GM12878 (cell line): ENCODE data around the gene RAD54L2. TPM values are rescaled to one million over a fixed set of nuclear protein-coding genes. Genes with fewer than 3 reads are reported as not detected.

Source experiments
- ATAC-seq: fragments of 200-7000 bp; cut with Tn5 transposase; 3 replicates; pipeline ENCODE4 v1.9.1; 2020; ENCODE audit warnings: mild to moderate bottlenecking, moderate library complexity
- BruUV-seq: library from RNA; stranded (reverse); fragments of 400-500 nt; replicated peaks from 2 replicates; lab custom pipeline; 2021; lab: Mats Ljungman, UMichigan
- CTCF ChIA-PET: fragments of 300-600 bp; sonication (Branson Sonifier 250); formaldehyde crosslinking; extraction: SDS; loops from one replicate; lab custom pipeline; 2021; ENCODE audit warnings: inconsistent platforms; lab: Yijun Ruan, JAX
- POLR2A ChIA-PET: fragments of 350-600 bp; formaldehyde crosslinking; extraction: SDS; loops from one replicate; lab custom pipeline; 2021; ENCODE audit warnings: inconsistent platforms; lab: Charles Lee
- RAD21 ChIA-PET: fragments of 300-600 bp; sonication (Branson Sonifier 250); formaldehyde crosslinking; loops from one replicate; lab custom pipeline; 2023; ENCODE audit warnings: antibody characterized with exemption; ENCODE audit not compliant: unreplicated experiment; lab: Charles Lee
- SMC1A ChIA-PET: fragments of 300-600 bp; sonication (Branson Sonifier 250); formaldehyde crosslinking; loops from one replicate; lab custom pipeline; 2023; ENCODE audit not compliant: unreplicated experiment, uncharacterized antibody; lab: Charles Lee
- DNase-seq: peaks from one replicate; pipeline ENCODE4 v3.0.0-alpha.2; 2011; ENCODE audit warnings: low read depth, low spot score
- FAIRE-seq: peaks from 3 replicates; lab custom pipeline; 2011; peaks lifted over from hg19 to GRCh38; lab: Jason Lieb, UNC
- H2AFZ ChIP-seq: 2 replicates; pipeline ENCODE4 v1.6.0; 2011; ENCODE audit warnings: low read depth, low read length, control low read depth; ENCODE audit not compliant: control insufficient read depth
- H3K27ac ChIP-seq: 2 replicates; pipeline ENCODE4 v1.5.1; 2011; ENCODE audit warnings: control low read depth; ENCODE audit not compliant: control insufficient read depth, insufficient read depth
- H3K27me3 ChIP-seq, 2 experiments: replicated peaks in 1 of 2; 2 replicates each; pipeline versions ENCODE4 v1.6.0 to v1.6.1; 2011; ENCODE audit warnings: low read length in 1 of 2; ENCODE audit not compliant: control insufficient read depth in 2 of 2, insufficient read depth in 2 of 2
- H3K36me3 ChIP-seq, 2 experiments: 2 replicates each; pipeline ENCODE4 v1.5.1; 2011; ENCODE audit warnings: low read length in 1 of 2; ENCODE audit not compliant: control insufficient read depth in 2 of 2, insufficient read depth in 2 of 2
- H3K4me1 ChIP-seq: 2 replicates; pipeline ENCODE4 v1.6.1; 2011; ENCODE audit warnings: mild to moderate bottlenecking, low read length, moderate library complexity, mixed read lengths; ENCODE audit not compliant: control insufficient read depth, insufficient read depth
- H3K4me2 ChIP-seq: 2 replicates; pipeline ENCODE4 v1.6.0; 2011; ENCODE audit warnings: control low read depth; ENCODE audit not compliant: control insufficient read depth, insufficient read depth
- H3K4me3 ChIP-seq: fragments of 200-600 bp; sonication (generic); 2 replicates; pipeline ENCODE4 v1.5.1; 2016
- H3K79me2 ChIP-seq: 2 replicates; pipeline ENCODE4 v1.6.0; 2011; ENCODE audit warnings: low read length; ENCODE audit not compliant: control insufficient read depth, insufficient read depth
- H3K9ac ChIP-seq: 2 replicates; pipeline ENCODE4 v1.8.0; 2011; ENCODE audit warnings: low read length, control low read depth, mixed read lengths; ENCODE audit not compliant: control insufficient read depth, insufficient read depth
- H3K9me3 ChIP-seq: replicated peaks from 3 replicates; pipeline ENCODE4 v1.5.1; 2011; ENCODE audit warnings: mild to moderate bottlenecking, low read length; ENCODE audit not compliant: control insufficient read depth, insufficient read depth
- H4K20me1 ChIP-seq: 2 replicates; pipeline ENCODE4 v1.6.0; 2011; ENCODE audit not compliant: control insufficient read depth, insufficient read depth
- BCLAF1 ChIP-seq: fragments of 450-650 bp; IDR thresholded peaks from 2 replicates; pipeline ENCODE4 v1.6.1; 2017; ENCODE audit warnings: antibody characterized with exemption, mild to moderate bottlenecking, moderate library complexity
- EP300 ChIP-seq, 2 experiments: fragments of 150-350 bp in 1 of 2; IDR thresholded peaks; 2 replicates each; pipeline ENCODE4 v1.6.1; 2011 to 2012; ENCODE audit warnings: low read depth in 2 of 2, low read length in 2 of 2, borderline replicate concordance in 1 of 2, improper control_type of control experiment in 1 of 2, inconsistent platforms in 1 of 2; ENCODE audit not compliant: control insufficient read depth in 1 of 2
- KAT2A ChIP-seq: conservative IDR thresholded peaks from 2 replicates; pipeline ENCODE4 v1.6.1; 2011; ENCODE audit warnings: low read depth, low read length; ENCODE audit not compliant: control insufficient read depth
- MLLT1 ChIP-seq: fragments of 450-650 bp; IDR thresholded peaks from 2 replicates; pipeline ENCODE4 v1.6.1; 2016; ENCODE audit warnings: mild to moderate bottlenecking
- WGBS: methylation state at CpG from one replicate; pipeline ENCODE4 v1.1.6; 2016; ENCODE audit warnings: low lambda C conversion rate; ENCODE audit not compliant: insufficient replicate concordance, insufficient coverage; ENCODE audit errors: missing lambda C conversion rate; 5-methylcytosine and 5-hydroxymethylcytosine counted together
- in situ Hi-C: fragments of 300-500 bp; cut with MboI; formaldehyde crosslinking; loops from 9 replicates; pipeline ENCODE4 v1.14.3; 2018; ENCODE audit warnings: mixed read lengths
- intact Hi-C: fragments of 100-400 bp; cut with micrococcal nuclease; formaldehyde crosslinking; loops from one replicate; pipeline ENCODE4 v1.14.2; 2022; ENCODE audit not compliant: unreplicated experiment
- polyA plus RNA-seq, 11 experiments: library from polyadenylated mRNA; depleted of rRNA in 4 of 11; unstranded in 6 of 11; stranded (reverse) in 5 of 11; fragments of >200 nt; fragmentation: Nextera tagmentation in 4 of 11; fragmentation: Illumina TruSeq in 1 of 11; extraction: Ambion mirVana in 4 of 11; extraction: Trizol in 1 of 11; gene quantifications; 1 replicate in 1 of 11; 2 replicates in 10 of 11; pipeline versions ENCODE4 v1.2.1 to v1.2.3, GENCODE V29; 2011 to 2016; ENCODE audit warnings: inconsistent platforms in 2 of 11, missing spikeins in 2 of 11, low read depth in 1 of 11
- total RNA-seq, 4 experiments: library from RNA; depleted of rRNA in 3 of 4; stranded (reverse); fragments of >200 nt in 3 of 4; fragmentation: Illumina TruSeq in 1 of 4; extraction: Trizol in 1 of 4; gene quantifications; 2 replicates each; pipeline versions ENCODE4 v1.2.1 to v1.2.3, GENCODE V29; 2013 to 2021

The RAD54L2 gene
- total and polyA plus RNA-seq, 10 of the 15 experiments (the other 5 are each of a cell fraction or from before 2014, with no cell fraction given) = 2.2 to 23.8 (median 11.1) TPM

GRCh38 chr3:51508255-51508654 lies 30.3 kb upstream of the RAD54L2 start (continued):
- TF ChIP-seq MLLT1 (no peak), KAT2A (no peak)

- Histone ChIP-seq H3K4me2 (no peak overlapping the region), H3K4me3 (no peak overlapping the region), H3K36me3 (no peaks in the 10 kb centered on the region), H3K9me3 (no peaks in the 10 kb centered on the region), H3K9ac (no peak overlapping the region), H3K79me2 (no peaks in the 10 kb centered on the region), H3K27ac (no peak overlapping the region), H3K4me1 (no peaks in the 10 kb centered on the region), H3K27me3 (no peaks in the 10 kb centered on the region), H2AFZ (no peak overlapping the region), H4K20me1 (no peaks in the 10 kb centered on the region)
- WGBS = no CpG with 5 or more reads among the region's 1 CpG
- CTCF ChIA-PET = interaction anchor here (1.5 to 3.2 kb wide), 3 partner anchors 10 to 171 kb away, joined by 4 to 21 read pairs (median 10); partner anchors contain the start of gene DCAF1
- DNase-seq (no peak), ATAC-seq (no peak), FAIRE-seq (no peak)
- SMC1A ChIA-PET = interaction anchor here (1.2 to 1.7 kb wide), 2 partner anchors 10 to 171 kb away, joined by 5 to 8 read pairs; no protein-coding TSS in a partner anchor
- BruUV-seq = no TSS peak
- intact Hi-C loops (no loop called here), in situ Hi-C loops (no loop called here)
- RAD21 ChIA-PET = interaction anchor here (0.9 to 1.8 kb wide), 4 partner anchors 9 to 27 kb away, joined by 4 to 6 read pairs (median 4); partner anchors contain the start of gene RAD54L2
- POLR2A ChIA-PET = interaction anchor here (0.6 kb wide), 2 partner anchors 72 to 1511 kb away, joined by 4 to 5 read pairs; no protein-coding TSS in a partner anchor
- TF ChIP-seq EP300 (IDR thresholded peaks at IDR 0.05; ENCODE audit: borderline replicate concordance in 1 of 2, control insufficient read depth in 1 of 2, low read depth in 2 of 2, low read length in 2 of 2) = no peak
- TF ChIP-seq BCLAF1 = no peak
Measured at GRCh38 chr3:51510996-51511395, 27.5 kb upstream of the RAD54L2 start.
